ENCODE measurements around the gene DROSHA.

The DROSHA gene

GRCh38 chr5:31434898-31435297, 97.0 kb downstream of the DROSHA start:
- Histone ChIP-seq H3K9me3 (ENCODE audit: control insufficient read depth in 5 of 5, low read length in 5 of 5) (no peaks in the 10 kb centered on the region), H3K36me3 (ENCODE audit: control insufficient read depth in 5 of 5, insufficient read depth in 5 of 5, low read length in 5 of 5) (peaks cover 29 to 60% (median 41%) of the 10 kb centered on the region in 5 donors), H3K4me3 (ENCODE audit: low read depth in 1 of 5, low read length in 5 of 5) (no peak overlapping the region), H3K27me3 (ENCODE audit: control insufficient read depth in 5 of 5, insufficient read depth in 4 of 5, low read length in 5 of 5) (no peaks in the 10 kb centered on the region), H3K27ac (ENCODE audit: low read depth, low read length) (no peak overlapping the region), H3K4me1 (ENCODE audit: control insufficient read depth in 5 of 5, insufficient read depth in 5 of 5, low read length in 5 of 5) (no peaks in the 10 kb centered on the region), H3K9ac (ENCODE audit: low read length in 5 of 5) (no peak overlapping the region)

DNA sequence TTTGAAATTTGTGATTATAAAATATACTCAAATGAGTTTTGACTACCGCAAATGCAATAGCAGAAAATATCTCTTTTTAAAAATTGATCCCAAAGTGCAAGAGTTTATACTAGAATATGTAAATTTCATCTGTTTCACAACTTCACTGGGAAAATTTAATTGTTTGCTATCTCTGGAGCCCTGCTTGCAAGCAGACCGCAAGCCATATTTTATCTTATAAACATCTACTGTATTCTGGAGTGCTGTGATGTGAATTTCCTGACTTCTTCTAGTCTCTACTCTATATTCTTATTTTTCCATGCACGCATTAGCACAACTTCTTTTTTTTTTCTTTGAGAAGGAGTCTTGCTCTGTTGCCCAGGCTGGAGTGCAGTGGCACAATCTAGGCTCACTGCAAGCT, 98.7 kb downstream of the DROSHA start:
- Histone ChIP-seq H3K36me3 (ENCODE audit: control insufficient read depth in 5 of 5, insufficient read depth in 5 of 5, low read length in 5 of 5) (peaks cover 25 to 65% (median 35%) of the 10 kb centered on the region in 5 donors), H3K27ac (ENCODE audit: low read depth, low read length) (no peak overlapping the region), H3K4me1 (ENCODE audit: control insufficient read depth in 5 of 5, insufficient read depth in 5 of 5, low read length in 5 of 5) (no peaks in the 10 kb centered on the region), H3K9ac (ENCODE audit: low read length in 5 of 5) (no peak overlapping the region), H3K4me3 (ENCODE audit: low read depth in 1 of 5, low read length in 5 of 5) (no peak overlapping the region), H3K27me3 (ENCODE audit: control insufficient read depth in 5 of 5, insufficient read depth in 4 of 5, low read length in 5 of 5) (no peaks in the 10 kb centered on the region), H3K9me3 (ENCODE audit: control insufficient read depth in 5 of 5, low read length in 5 of 5) (no peaks in the 10 kb centered on the region)

DNA sequence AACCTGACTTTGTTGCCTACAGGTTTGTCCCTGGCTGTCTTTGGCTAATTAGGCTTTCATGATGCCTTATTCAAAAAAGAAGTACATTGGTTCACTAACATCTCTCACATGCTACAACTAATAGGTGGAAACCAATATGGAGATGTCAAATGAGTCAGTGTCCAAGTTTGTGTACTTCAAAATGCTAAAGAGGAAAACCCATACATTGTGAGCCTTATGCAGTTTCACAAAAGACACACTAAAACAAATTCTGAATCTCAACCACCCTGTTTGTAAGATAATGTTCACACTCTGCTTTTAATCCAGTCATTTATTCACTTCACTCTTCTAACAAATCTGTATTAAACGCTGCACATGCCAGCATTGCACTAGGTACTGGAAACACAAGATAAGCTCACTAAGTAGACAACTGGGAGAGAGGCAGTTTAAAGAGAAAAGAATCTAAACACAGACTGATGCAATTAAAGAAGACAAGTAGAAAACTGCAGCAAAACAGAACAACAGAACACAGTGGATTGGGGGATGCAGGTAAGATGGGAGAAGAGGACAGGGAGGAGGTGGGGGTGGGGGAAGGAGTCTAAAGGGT, 104.1 kb downstream of the DROSHA start:
- no peak overlapping the region for H3K27ac ChIP-seq (ENCODE audit: low read depth, low read length)

DNA sequence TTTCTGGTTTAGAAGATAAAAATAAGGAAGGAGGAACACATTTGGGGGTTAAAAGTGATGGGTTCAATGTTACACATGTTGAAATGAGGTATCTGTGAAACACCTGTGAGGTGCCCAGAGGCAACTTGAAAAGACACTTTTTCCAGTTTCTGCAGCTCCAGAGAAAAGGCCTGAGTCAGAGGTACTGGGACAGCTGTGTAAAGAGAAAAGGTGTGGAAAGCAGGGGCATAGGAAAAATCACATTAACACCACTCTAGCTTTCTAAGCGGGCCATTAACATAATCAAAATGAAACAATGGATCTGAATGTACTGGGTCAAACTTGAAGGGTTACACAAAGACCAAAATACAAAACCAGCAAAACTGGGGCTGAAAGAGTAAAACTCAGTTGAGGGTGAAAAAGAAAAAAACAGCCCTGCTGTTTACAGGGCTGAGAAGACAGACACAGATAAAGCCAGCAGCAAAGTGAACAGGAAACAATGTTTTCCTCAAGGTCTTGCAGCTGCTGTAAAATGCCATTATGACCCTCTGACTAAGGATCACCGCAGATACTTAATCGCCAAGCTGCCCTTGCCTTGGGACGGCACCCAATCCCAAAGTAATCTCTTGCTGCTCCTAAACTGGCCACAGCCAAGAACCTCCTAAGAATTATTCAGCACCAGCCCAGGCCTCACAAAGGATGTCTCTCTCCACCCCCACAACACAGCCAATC, 104.7 kb downstream of the DROSHA start:
- H3K9me3 ChIP-seq (ENCODE audit: control insufficient read depth in 5 of 5, low read length in 5 of 5), result no peaks in the 10 kb centered on the region
- H3K4me3 ChIP-seq (ENCODE audit: low read depth in 1 of 5, low read length in 5 of 5), result no peak overlapping the region
- H3K4me1 ChIP-seq (ENCODE audit: control insufficient read depth in 5 of 5, insufficient read depth in 5 of 5, low read length in 5 of 5), result no peaks in the 10 kb centered on the region
- H3K36me3 ChIP-seq (ENCODE audit: control insufficient read depth in 5 of 5, insufficient read depth in 5 of 5, low read length in 5 of 5), result peaks cover 10 to 61% (median 23%) of the 10 kb centered on the region in 5 donors
- no peak overlapping the region for H3K27ac ChIP-seq (ENCODE audit: low read depth, low read length)
- H3K27me3 ChIP-seq (ENCODE audit: control insufficient read depth in 5 of 5, insufficient read depth in 4 of 5, low read length in 5 of 5), result no peaks in the 10 kb centered on the region
- no peak overlapping the region for H3K9ac ChIP-seq (ENCODE audit: low read length in 5 of 5)

More for the DNA sequence above, 104.1 kb downstream of the DROSHA start:
- no peak overlapping the region for H3K4me3 ChIP-seq (ENCODE audit: low read depth in 1 of 5, low read length in 5 of 5)
- no peak overlapping the region for H3K9ac ChIP-seq (ENCODE audit: low read length in 5 of 5)
- no peaks in the 10 kb centered on the region for H3K27me3 ChIP-seq (ENCODE audit: control insufficient read depth in 5 of 5, insufficient read depth in 4 of 5, low read length in 5 of 5)
- peaks cover 7 to 63% (median 23%) of the 10 kb centered on the region in 5 donors for H3K36me3 ChIP-seq (ENCODE audit: control insufficient read depth in 5 of 5, insufficient read depth in 5 of 5, low read length in 5 of 5)
- H3K9me3 ChIP-seq (ENCODE audit: control insufficient read depth in 5 of 5, low read length in 5 of 5), result no peaks in the 10 kb centered on the region
- no peaks in the 10 kb centered on the region for H3K4me1 ChIP-seq (ENCODE audit: control insufficient read depth in 5 of 5, insufficient read depth in 5 of 5, low read length in 5 of 5)

DNA sequence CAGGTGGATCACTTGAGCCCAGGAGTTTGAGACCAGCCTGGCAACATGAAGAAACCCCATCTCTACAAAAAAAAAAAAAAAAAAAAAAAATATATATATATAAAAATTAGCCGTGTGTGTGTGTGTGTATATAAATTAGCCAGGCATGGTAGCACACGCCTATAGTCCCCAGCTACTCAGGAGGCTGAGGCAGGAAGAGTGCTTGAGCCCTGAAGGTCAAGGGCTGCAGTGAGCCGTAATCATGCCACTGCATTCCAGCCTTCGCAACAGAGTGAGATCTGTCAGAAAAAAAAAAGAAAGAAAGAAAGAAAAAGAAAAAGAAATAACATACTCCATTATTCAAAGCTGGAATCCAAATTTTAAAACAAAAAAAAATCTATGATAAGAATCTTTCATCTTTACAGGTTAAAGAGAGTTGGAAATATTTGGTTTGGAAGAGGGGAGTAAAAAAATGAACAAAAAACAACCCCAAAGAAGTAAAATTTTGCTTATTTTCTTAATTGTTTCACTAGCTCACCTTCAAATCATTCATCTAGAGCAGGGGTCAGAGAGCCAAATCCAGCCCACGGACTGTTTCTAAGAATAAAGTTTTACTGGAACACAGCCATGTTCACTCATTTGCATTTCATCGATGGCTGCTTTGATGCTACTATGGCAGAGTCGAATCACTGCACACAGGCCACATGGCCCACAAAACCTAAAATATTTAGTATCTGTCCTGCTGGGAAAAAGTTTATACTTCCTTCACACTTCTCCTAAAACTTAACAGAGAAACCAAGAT, 109.9 kb downstream of the DROSHA start:
- H3K36me3 ChIP-seq (ENCODE audit: control insufficient read depth in 5 of 5, insufficient read depth in 5 of 5, low read length in 5 of 5), result peaks cover 39 to 57% (median 44%) of the 10 kb centered on the region in 5 donors
- H3K9ac ChIP-seq (ENCODE audit: low read length in 5 of 5), result no peak overlapping the region
- H3K27me3 ChIP-seq (ENCODE audit: control insufficient read depth in 5 of 5, insufficient read depth in 4 of 5, low read length in 5 of 5), result no peaks in the 10 kb centered on the region
- H3K4me3 ChIP-seq (ENCODE audit: low read depth in 1 of 5, low read length in 5 of 5), result no peak overlapping the region
- no peaks in the 10 kb centered on the region for H3K4me1 ChIP-seq (ENCODE audit: control insufficient read depth in 5 of 5, insufficient read depth in 5 of 5, low read length in 5 of 5)
- no peaks in the 10 kb centered on the region for H3K9me3 ChIP-seq (ENCODE audit: control insufficient read depth in 5 of 5, low read length in 5 of 5)
- no peak overlapping the region for H3K27ac ChIP-seq (ENCODE audit: low read depth, low read length)

DNA sequence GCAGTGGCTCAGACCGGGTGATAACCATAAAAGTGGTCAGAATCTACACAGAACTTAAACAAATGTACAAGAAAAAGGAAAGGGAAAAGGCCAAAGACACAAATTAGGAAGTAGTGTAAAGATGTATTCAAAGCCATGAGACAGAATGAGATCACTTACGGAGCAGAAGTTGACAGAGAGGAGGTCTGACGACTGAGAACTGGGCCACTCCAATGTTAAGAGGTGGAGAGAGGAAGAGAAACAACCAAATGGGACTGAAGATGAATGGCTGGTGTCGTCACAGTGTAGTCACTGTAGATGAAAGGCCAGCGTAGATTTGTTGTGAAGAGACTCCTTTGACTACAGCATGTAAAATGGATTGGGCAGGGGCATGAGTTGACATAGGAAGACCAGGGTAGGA, 114.4 kb downstream of the DROSHA start:
- no peaks in the 10 kb centered on the region for H3K4me1 ChIP-seq (ENCODE audit: control insufficient read depth in 5 of 5, insufficient read depth in 5 of 5, low read length in 5 of 5)
- H3K9ac ChIP-seq (ENCODE audit: low read length in 5 of 5), result no peak overlapping the region
- H3K9me3 ChIP-seq (ENCODE audit: control insufficient read depth in 5 of 5, low read length in 5 of 5), result no peaks in the 10 kb centered on the region
- H3K27ac ChIP-seq (ENCODE audit: low read depth, low read length), result no peak overlapping the region
- peaks cover 45 to 66% (median 58%) of the 10 kb centered on the region in 5 donors for H3K36me3 ChIP-seq (ENCODE audit: control insufficient read depth in 5 of 5, insufficient read depth in 5 of 5, low read length in 5 of 5)
- no peaks in the 10 kb centered on the region for H3K27me3 ChIP-seq (ENCODE audit: control insufficient read depth in 5 of 5, insufficient read depth in 4 of 5, low read length in 5 of 5)
- H3K4me3 ChIP-seq (ENCODE audit: low read depth in 1 of 5, low read length in 5 of 5), result no peak overlapping the region

DNA sequence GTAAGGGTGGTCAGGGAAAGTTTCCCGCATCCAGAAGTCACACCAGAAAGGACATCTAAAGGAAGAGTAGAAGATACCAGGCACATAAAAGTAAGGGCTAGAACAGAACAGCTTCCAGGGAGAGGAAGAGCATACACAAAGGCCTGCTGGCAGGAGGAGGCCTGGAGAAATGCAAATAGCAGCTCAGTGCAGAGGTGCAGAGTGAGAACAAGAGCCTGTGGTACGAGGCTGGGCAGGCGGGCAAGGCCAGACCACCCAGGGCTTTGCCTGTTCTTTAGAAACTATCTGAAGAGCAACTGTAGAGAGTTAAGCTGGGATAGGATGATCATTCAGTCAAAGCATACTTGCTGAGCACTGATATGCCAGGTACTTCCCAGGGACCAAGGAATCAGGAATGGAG, 115.3 kb downstream of the DROSHA start:
- no peak overlapping the region for H3K4me3 ChIP-seq (ENCODE audit: low read depth in 1 of 5, low read length in 5 of 5)
- H3K27me3 ChIP-seq (ENCODE audit: control insufficient read depth in 5 of 5, insufficient read depth in 4 of 5, low read length in 5 of 5), result no peaks in the 10 kb centered on the region
- H3K36me3 ChIP-seq (ENCODE audit: control insufficient read depth in 5 of 5, insufficient read depth in 5 of 5, low read length in 5 of 5), result peaks cover 45 to 65% (median 56%) of the 10 kb centered on the region in 5 donors
- H3K9me3 ChIP-seq (ENCODE audit: control insufficient read depth in 5 of 5, low read length in 5 of 5), result no peaks in the 10 kb centered on the region
- H3K27ac ChIP-seq (ENCODE audit: low read depth, low read length), result no peak overlapping the region
- no peak overlapping the region for H3K9ac ChIP-seq (ENCODE audit: low read length in 5 of 5)
- H3K4me1 ChIP-seq (ENCODE audit: control insufficient read depth in 5 of 5, insufficient read depth in 5 of 5, low read length in 5 of 5), result no peaks in the 10 kb centered on the region

DNA sequence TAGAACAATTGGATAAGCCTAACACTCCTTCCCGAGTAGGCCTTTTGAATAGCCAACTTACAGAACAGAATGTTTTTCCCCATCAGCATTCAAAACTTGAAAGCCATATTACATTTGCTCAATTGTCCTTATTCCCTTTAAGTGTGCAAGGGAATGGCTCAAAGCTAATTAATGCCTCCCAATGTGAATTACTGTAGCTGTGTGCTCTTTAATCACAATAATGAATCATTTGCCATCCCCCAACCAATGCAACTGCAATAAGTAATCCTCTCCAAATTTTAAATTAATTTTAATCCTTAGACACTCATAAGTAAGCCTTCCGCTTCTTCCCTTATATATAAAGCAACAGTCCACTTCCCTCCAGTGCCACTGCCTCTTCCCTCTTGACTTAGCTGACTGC, 115.9 kb downstream of the DROSHA start:
- Histone ChIP-seq H3K9ac (ENCODE audit: low read length in 5 of 5) (no peak overlapping the region), H3K36me3 (ENCODE audit: control insufficient read depth in 5 of 5, insufficient read depth in 5 of 5, low read length in 5 of 5) (peaks cover 41 to 63% (median 54%) of the 10 kb centered on the region in 5 donors), H3K4me3 (ENCODE audit: low read depth in 1 of 5, low read length in 5 of 5) (no peak overlapping the region), H3K4me1 (ENCODE audit: control insufficient read depth in 5 of 5, insufficient read depth in 5 of 5, low read length in 5 of 5) (no peaks in the 10 kb centered on the region), H3K27me3 (ENCODE audit: control insufficient read depth in 5 of 5, insufficient read depth in 4 of 5, low read length in 5 of 5) (no peaks in the 10 kb centered on the region), H3K27ac (ENCODE audit: low read depth, low read length) (no peak overlapping the region), H3K9me3 (ENCODE audit: control insufficient read depth in 5 of 5, low read length in 5 of 5) (no peaks in the 10 kb centered on the region)

- H3K36me3 ChIP-seq (ENCODE audit: control insufficient read depth in 5 of 5, insufficient read depth in 5 of 5, low read length in 5 of 5), result peaks cover 35 to 64% (median 48%) of the 10 kb centered on the region in 5 donors
- no peak overlapping the region for H3K27ac ChIP-seq (ENCODE audit: low read depth, low read length)
- no peak overlapping the region for H3K4me3 ChIP-seq (ENCODE audit: low read depth in 1 of 5, low read length in 5 of 5)
Measured at GRCh38 chr5:31415009-31415923, 116.6 kb downstream of the DROSHA start.

More at GRCh38 chr5:31415009-31415923, 116.6 kb downstream of the DROSHA start:
- H3K9me3 ChIP-seq (ENCODE audit: control insufficient read depth in 5 of 5, low read length in 5 of 5), result no peaks in the 10 kb centered on the region
- H3K9ac ChIP-seq (ENCODE audit: low read length in 5 of 5), result no peak overlapping the region
- H3K27me3 ChIP-seq (ENCODE audit: control insufficient read depth in 5 of 5, insufficient read depth in 4 of 5, low read length in 5 of 5), result no peaks in the 10 kb centered on the region
- no peaks in the 10 kb centered on the region for H3K4me1 ChIP-seq (ENCODE audit: control insufficient read depth in 5 of 5, insufficient read depth in 5 of 5, low read length in 5 of 5)

Measured in subcutaneous abdominal adipose tissue (tissue), 5 donors.